ENCODE measurements around the gene DUSP16. TPM values are rescaled to one million over a fixed set of nuclear protein-coding genes. Genes with fewer than 3 reads are reported as not detected.

The DUSP16 gene
- total RNA-seq, 1 experiment from 2014 or later = 4.4 TPM

GRCh38 chr12:12477532-12477890 is 85.2 kb downstream of the DUSP16 start:
- no TSS peak for BruUV-seq (replicated peaks)
- Histone ChIP-seq H4K20me1 (ENCODE audit: low read length) (no peaks in the 10 kb centered on the region), H3K36me3 (ENCODE audit: low read depth, low read length) (no peaks in the 10 kb centered on the region; the same call in 1 of the 2 replicates), H3K4me3 (ENCODE audit: low read length) (no peak overlapping the region), H3K27ac (ENCODE audit: low read length) (no peak overlapping the region), H2AFZ (ENCODE audit: low read length) (no peak overlapping the region), H3K9ac (ENCODE audit: low read length) (no peak overlapping the region), H3K27me3 (ENCODE audit: low read length) (no peaks in the 10 kb centered on the region), H3K4me1 (ENCODE audit: insufficient read depth, low read length) (no peaks in the 10 kb centered on the region), H3F3A (ENCODE audit: low read length, unreplicated experiment) (no peaks in the 10 kb centered on the region), H3K79me2 (ENCODE audit: low read length) (no peaks in the 10 kb centered on the region), H3K4me2 (ENCODE audit: low read length) (no peak overlapping the region), H3K9me3 (ENCODE audit: low read length) (no peaks in the 10 kb centered on the region), H3K9me2 (replicated peaks; ENCODE audit: low read length) (no peaks in the 10 kb centered on the region)
- ATAC-seq (no peak), DNase-seq (no peak)
- ChIA-PET CTCF (no interaction called here), POLR2A (ENCODE audit: unreplicated experiment) (no interaction called here)
- TF ChIP-seq EZH2phosphoT487 (IDR thresholded peaks at IDR 0.05; ENCODE audit: borderline replicate concordance, low read length) = no peak
- no peak for TF ChIP-seq CTCF (conservative IDR thresholded peaks at IDR 0.05; ENCODE audit: low read depth, low read length)
- TF ChIP-seq EZH2 (IDR thresholded peaks at IDR 0.05; ENCODE audit: low read length, unreplicated experiment) = no peak
- intact Hi-C loops (cut with micrococcal nuclease) = no loop called here

- Histone ChIP-seq H3K9me2 (replicated peaks; ENCODE audit: low read length) (no peaks in the 10 kb centered on the region), H3K4me1 (ENCODE audit: insufficient read depth, low read length) (no peaks in the 10 kb centered on the region), H3K9ac (ENCODE audit: low read length) (no peak overlapping the region), H3K9me3 (ENCODE audit: low read length) (no peaks in the 10 kb centered on the region), H4K20me1 (ENCODE audit: low read length) (no peaks in the 10 kb centered on the region), H3K27ac (ENCODE audit: low read length) (no peak overlapping the region), H3K36me3 (ENCODE audit: low read depth, low read length) (no peaks in the 10 kb centered on the region; the same call in 1 of the 2 replicates), H3K27me3 (ENCODE audit: low read length) (no peaks in the 10 kb centered on the region), H3F3A (ENCODE audit: low read length, unreplicated experiment) (no peaks in the 10 kb centered on the region), H3K79me2 (ENCODE audit: low read length) (no peaks in the 10 kb centered on the region), H2AFZ (ENCODE audit: low read length) (no peak overlapping the region), H3K4me2 (ENCODE audit: low read length) (no peak overlapping the region), H3K4me3 (ENCODE audit: low read length) (no peak overlapping the region)
- BruUV-seq (replicated peaks) = no TSS peak
- DNase-seq = no peak
- TF ChIP-seq CTCF (conservative IDR thresholded peaks at IDR 0.05; ENCODE audit: low read depth, low read length) = no peak
- no peak for TF ChIP-seq EZH2 (IDR thresholded peaks at IDR 0.05; ENCODE audit: low read length, unreplicated experiment)
- no peak for TF ChIP-seq EZH2phosphoT487 (IDR thresholded peaks at IDR 0.05; ENCODE audit: borderline replicate concordance, low read length)
- ChIA-PET CTCF (no interaction called here), POLR2A (ENCODE audit: unreplicated experiment) (interaction anchor here (0.5 kb wide), 1 partner anchor 119 kb away, joined by 5 read pairs; no protein-coding TSS in a partner anchor)
- no peak for ATAC-seq
- intact Hi-C loops (cut with micrococcal nuclease) = no loop called here
Measured at GRCh38 chr12:12476857-12477531, 85.7 kb downstream of the DUSP16 start.

Data from PC-3 (cell line).